PC-3 (cell line): ENCODE measurements around the gene ITGA3. TPM values are rescaled to one million over a fixed set of nuclear protein-coding genes. Genes with fewer than 3 reads are reported as not detected.

Experiments
- ATAC-seq: fragments of 200-7000 bp; cut with Tn5 transposase; 2 replicates; pipeline ENCODE4 v1.9.1; 2020; ENCODE audit warnings: mild to moderate bottlenecking, moderate library complexity
- BruUV-seq: library from RNA; stranded (reverse); fragments of 400-500 nt; replicated peaks from 2 replicates; lab custom pipeline; 2021; lab: Mats Ljungman, UMichigan
- CTCF ChIA-PET: fragments of 300-600 bp; sonication (Branson Sonifier 250); formaldehyde crosslinking; loops from one replicate; lab custom pipeline; 2022; ENCODE audit warnings: antibody characterized with exemption; lab: Charles Lee
- POLR2A ChIA-PET: fragments of 300-600 bp; sonication (Branson Sonifier 250); formaldehyde crosslinking; loops from one replicate; lab custom pipeline; 2022; ENCODE audit warnings: antibody characterized with exemption; ENCODE audit not compliant: unreplicated experiment; lab: Charles Lee
- DNase-seq: peaks from one replicate; pipeline ENCODE4 v3.0.0-alpha.2; 2015
- H2AFZ ChIP-seq: fragments of 300-600 bp; sonication (generic); 2 replicates; pipeline ENCODE4 v1.6.0; 2016; ENCODE audit warnings: antibody characterized with exemption, low read length
- H3F3A ChIP-seq: fragments of 300-600 bp; sonication (generic); one replicate; pipeline ENCODE4 v1.6.0; 2017; ENCODE audit warnings: antibody characterized with exemption, low read length, control low read depth, mild to moderate bottlenecking; ENCODE audit not compliant: unreplicated experiment
- H3K27ac ChIP-seq: fragments of 300-600 bp; sonication (generic); 2 replicates; pipeline ENCODE4 v1.5.1; 2016; ENCODE audit warnings: mild to moderate bottlenecking, low read length
- H3K27me3 ChIP-seq: fragments of 300-600 bp; sonication (generic); 2 replicates; pipeline ENCODE4 v1.6.1; 2016; ENCODE audit warnings: low read length, mixed read lengths
- H3K36me3 ChIP-seq: fragments of 300-600 bp; sonication (generic); 2 replicates; pipeline ENCODE4 v1.6.1; 2016; ENCODE audit warnings: low read depth, mixed run types, low read length, mixed read lengths
- H3K4me1 ChIP-seq: fragments of 300-600 bp; sonication (generic); 2 replicates; pipeline ENCODE4 v1.5.1; 2016; ENCODE audit warnings: low read length; ENCODE audit not compliant: insufficient read depth
- H3K4me2 ChIP-seq: fragments of 300-600 bp; sonication (generic); 2 replicates; pipeline ENCODE4 v1.6.0; 2016; ENCODE audit warnings: low read length
- H3K4me3 ChIP-seq: fragments of 300-600 bp; sonication (generic); 2 replicates; pipeline ENCODE4 v1.5.1; 2016; ENCODE audit warnings: mild to moderate bottlenecking, low read length, mixed read lengths
- H3K79me2 ChIP-seq: fragments of 300-600 bp; sonication (generic); 2 replicates; pipeline ENCODE4 v1.6.1; 2017; ENCODE audit warnings: low read length, mixed read lengths
- H3K9ac ChIP-seq: fragments of 300-600 bp; sonication (generic); 2 replicates; pipeline ENCODE4 v1.6.0; 2016; ENCODE audit warnings: mild to moderate bottlenecking, low read length
- H3K9me2 ChIP-seq: fragments of 300-600 bp; sonication (generic); replicated peaks from 2 replicates; pipeline ENCODE4 v1.6.1; 2016; ENCODE audit warnings: mixed run types, low read length, mixed read lengths
- H3K9me3 ChIP-seq: fragments of 300-600 bp; sonication (generic); 2 replicates; pipeline ENCODE4 v1.6.1; 2016; ENCODE audit warnings: low read length, mixed read lengths
- H4K20me1 ChIP-seq: fragments of 300-600 bp; sonication (generic); 2 replicates; pipeline ENCODE4 v1.6.1; 2016; ENCODE audit warnings: low read length, mixed read lengths
- EZH2 ChIP-seq: fragments of 300-600 bp; sonication (generic); IDR thresholded peaks from one replicate; pipeline ENCODE4 v1.6.1; 2017; ENCODE audit warnings: antibody characterized with exemption, mild to moderate bottlenecking, low read length; ENCODE audit not compliant: unreplicated experiment
- EZH2phosphoT487 ChIP-seq: fragments of 300-600 bp; sonication (generic); IDR thresholded peaks from 2 replicates; pipeline ENCODE4 v1.6.1; 2018; ENCODE audit warnings: mild to moderate bottlenecking, antibody characterized with exemption, low read length, borderline replicate concordance
- intact Hi-C: fragments of 100-400 bp; cut with micrococcal nuclease; formaldehyde crosslinking; loops from 2 replicates; pipeline ENCODE4 v1.9.0; 2023
- total RNA-seq: library from RNA; depleted of rRNA; stranded (reverse); fragments of >200 nt; gene quantifications from 2 replicates; pipeline ENCODE4 v1.2.3, GENCODE V29; 2014
- TF ChIP-seq, protein P1 (sequence below): fragments of 300-600 bp; sonication (generic); conservative IDR thresholded peaks from 2 replicates; pipeline ENCODE4 v1.5.1; 2017; ENCODE audit warnings: antibody characterized with exemption, low read depth, mild to moderate bottlenecking, low read length

Gene ITGA3
- total RNA-seq, 1 experiment from 2014 or later: 598 TPM

DNA sequence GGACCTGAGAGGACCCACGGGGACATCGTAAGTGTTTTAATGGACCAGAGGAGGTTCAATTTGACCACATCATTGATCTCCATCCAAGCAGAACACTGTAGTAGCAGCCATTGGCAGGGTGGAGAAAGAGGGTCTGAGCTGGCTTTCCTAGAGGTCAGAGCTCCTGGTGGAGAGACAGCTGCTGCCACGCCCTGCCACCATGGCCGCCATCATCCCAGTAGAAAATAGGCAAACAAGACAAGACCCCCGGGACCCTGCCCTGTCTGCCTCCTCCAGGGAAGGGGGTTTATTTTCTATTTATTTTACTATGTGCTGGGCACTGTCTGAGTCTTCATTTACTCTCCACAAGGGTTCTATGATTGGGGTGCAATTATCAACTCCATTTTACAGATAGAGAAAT lies 11.4 kb upstream of the ITGA3 start:
- Histone ChIP-seq H3K36me3 (no peaks in the 10 kb centered on the region), H3K9me2 (no peaks in the 10 kb centered on the region), H3K27me3 (no peaks in the 10 kb centered on the region), H3F3A (no peaks in the 10 kb centered on the region), H3K4me1 (peaks cover 60% of the 10 kb centered on the region), H3K79me2 (no peaks in the 10 kb centered on the region), H3K9me3 (no peaks in the 10 kb centered on the region), H2AFZ (no peak overlapping the region), H3K4me3 (no peak overlapping the region), H3K9ac (no peak overlapping the region), H4K20me1 (no peaks in the 10 kb centered on the region), H3K27ac (peak overlapping the region; percentile 48), H3K4me2 (no peak overlapping the region)
- ChIA-PET POLR2A (no interaction called here), CTCF (no interaction called here)
- DNase-seq (no peak), ATAC-seq (no peak)
- TF ChIP-seq EZH2phosphoT487 (no peak), EZH2 (no peak)
- TF ChIP-seq, protein P1, sequence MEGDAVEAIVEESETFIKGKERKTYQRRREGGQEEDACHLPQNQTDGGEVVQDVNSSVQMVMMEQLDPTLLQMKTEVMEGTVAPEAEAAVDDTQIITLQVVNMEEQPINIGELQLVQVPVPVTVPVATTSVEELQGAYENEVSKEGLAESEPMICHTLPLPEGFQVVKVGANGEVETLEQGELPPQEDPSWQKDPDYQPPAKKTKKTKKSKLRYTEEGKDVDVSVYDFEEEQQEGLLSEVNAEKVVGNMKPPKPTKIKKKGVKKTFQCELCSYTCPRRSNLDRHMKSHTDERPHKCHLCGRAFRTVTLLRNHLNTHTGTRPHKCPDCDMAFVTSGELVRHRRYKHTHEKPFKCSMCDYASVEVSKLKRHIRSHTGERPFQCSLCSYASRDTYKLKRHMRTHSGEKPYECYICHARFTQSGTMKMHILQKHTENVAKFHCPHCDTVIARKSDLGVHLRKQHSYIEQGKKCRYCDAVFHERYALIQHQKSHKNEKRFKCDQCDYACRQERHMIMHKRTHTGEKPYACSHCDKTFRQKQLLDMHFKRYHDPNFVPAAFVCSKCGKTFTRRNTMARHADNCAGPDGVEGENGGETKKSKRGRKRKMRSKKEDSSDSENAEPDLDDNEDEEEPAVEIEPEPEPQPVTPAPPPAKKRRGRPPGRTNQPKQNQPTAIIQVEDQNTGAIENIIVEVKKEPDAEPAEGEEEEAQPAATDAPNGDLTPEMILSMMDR: no peak
- BruUV-seq: no TSS peak
- intact Hi-C loops: no loop called here

DNA sequence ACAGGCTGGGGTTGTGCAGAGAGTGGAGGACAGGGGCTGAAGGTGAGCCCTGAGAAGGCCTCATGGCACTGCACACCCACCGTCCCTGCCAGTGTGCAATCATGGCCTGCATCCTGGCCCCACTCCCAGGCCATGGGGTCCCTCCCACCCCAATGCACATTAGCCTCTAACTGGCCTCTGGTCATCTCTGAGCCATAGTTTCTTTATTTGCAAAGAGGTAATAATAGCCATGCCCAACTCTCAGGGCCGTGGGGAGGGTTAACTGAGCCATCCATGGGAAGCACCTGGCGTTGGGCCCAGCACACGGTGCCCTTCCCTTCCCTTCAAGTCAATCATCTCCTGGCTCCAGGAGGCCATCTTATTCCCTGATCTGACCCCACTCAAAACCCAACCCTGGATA lies 10.8 kb upstream of the ITGA3 start:
- Histone ChIP-seq H4K20me1 (no peaks in the 10 kb centered on the region), H3K27me3 (no peaks in the 10 kb centered on the region), H3K4me1 (peaks cover 67% of the 10 kb centered on the region), H3K4me3 (no peak overlapping the region), H3K9me3 (no peaks in the 10 kb centered on the region), H3K4me2 (no peak overlapping the region), H3K27ac (peak overlapping the region; percentile 48), H3K36me3 (no peaks in the 10 kb centered on the region), H3K79me2 (no peaks in the 10 kb centered on the region), H2AFZ (peak overlapping the region; percentile 19; the same call in 1 of the 2 replicates), H3F3A (peaks cover 2% of the 10 kb centered on the region), H3K9me2 (no peaks in the 10 kb centered on the region), H3K9ac (no peak overlapping the region; the same call in 1 of the 2 replicates)
- ChIA-PET CTCF (no interaction called here), POLR2A (no interaction called here)
- TF ChIP-seq, protein P1: no peak
- no peak for TF ChIP-seq EZH2
- TF ChIP-seq EZH2phosphoT487: no peak
- intact Hi-C loops: no loop called here
- BruUV-seq: no TSS peak
- DNase-seq: peak; percentile 65
- ATAC-seq: peak; percentile 11

DNA sequence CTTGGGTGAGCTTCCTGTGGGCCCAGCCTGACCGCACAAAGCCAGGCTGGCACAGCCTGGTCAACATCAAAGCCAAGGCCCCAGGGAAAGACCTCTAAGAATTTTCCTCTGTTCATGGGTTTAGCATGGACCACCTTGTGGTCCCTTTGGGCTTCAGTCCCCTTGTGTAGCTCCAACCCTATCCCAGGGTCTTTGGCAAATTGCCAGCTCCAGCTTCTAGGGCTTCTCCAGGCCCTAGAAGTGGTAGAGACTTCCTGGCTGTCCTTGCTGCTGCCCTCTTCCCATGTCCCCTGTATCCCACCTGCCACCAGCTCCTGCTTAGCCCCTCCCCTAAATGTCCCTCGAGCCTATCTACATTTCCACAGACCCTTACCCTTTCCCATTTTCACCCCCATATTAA lies 9.7 kb upstream of the ITGA3 start:
- Histone ChIP-seq H3K9ac (no peak overlapping the region), H3K9me2 (no peaks in the 10 kb centered on the region), H3K4me3 (no peak overlapping the region), H3K27me3 (no peaks in the 10 kb centered on the region), H3F3A (peaks cover 9% of the 10 kb centered on the region), H3K4me1 (peaks cover 76% of the 10 kb centered on the region), H3K27ac (peak overlapping the region; percentile 89; the same call in 1 of the 2 replicates), H2AFZ (no peak overlapping the region), H4K20me1 (no peaks in the 10 kb centered on the region), H3K9me3 (no peaks in the 10 kb centered on the region), H3K4me2 (no peak overlapping the region), H3K79me2 (no peaks in the 10 kb centered on the region), H3K36me3 (no peaks in the 10 kb centered on the region)
- CTCF ChIA-PET: no interaction called here
- no peak for TF ChIP-seq EZH2phosphoT487
- no peak for TF ChIP-seq EZH2
- BruUV-seq: no TSS peak
- DNase-seq (no peak), ATAC-seq (no peak)
- intact Hi-C loops: no loop called here
- POLR2A ChIA-PET: no interaction called here
